Upper lobe of right lung (tissue), 1 donor: ENCODE data around the gene COMMD8. TPM values are rescaled to one million over a fixed set of nuclear protein-coding genes. Genes with fewer than 3 reads are reported as not detected.
A peak's percentile ranks its signal among the peaks of the same experiment; 100 is the strongest.

Experiments
- ATAC-seq: fragments of 200-7000 bp; cut with Tn5 transposase; one replicate; pipeline ENCODE4 v1.9.1; 2020; ENCODE audit warnings: mild to moderate bottlenecking, moderate library complexity
- DNase-seq: peaks from one replicate; pipeline ENCODE4 v3.0.0-alpha.2; 2020
- H3K27ac ChIP-seq: fragments of 200-600 bp; one replicate; pipeline ENCODE4 v1.8.0; 2022
- H3K27me3 ChIP-seq: fragments of 200-600 bp; one replicate; pipeline ENCODE4 v1.8.0; 2022; ENCODE audit warnings: mild to moderate bottlenecking
- H3K36me3 ChIP-seq: fragments of 200-600 bp; one replicate; pipeline ENCODE4 v1.8.0; 2022
- H3K4me1 ChIP-seq: fragments of 200-600 bp; one replicate; pipeline ENCODE4 v1.8.0; 2022
- H3K4me3 ChIP-seq: fragments of 200-600 bp; one replicate; pipeline ENCODE4 v1.8.0; 2022; ENCODE audit warnings: mild to moderate bottlenecking
- H3K9me3 ChIP-seq: fragments of 200-600 bp; one replicate; pipeline ENCODE4 v1.8.0; 2022
- CTCF ChIP-seq: fragments of 200-600 bp; IDR thresholded peaks from one replicate; pipeline ENCODE4 v1.8.0; 2022; ENCODE audit warnings: antibody characterized with exemption
- intact Hi-C: fragments of 100-400 bp; cut with DNase I; formaldehyde crosslinking; loops from one replicate; pipeline ENCODE4 v1.11.0; 2022
- total RNA-seq: library from RNA; stranded (reverse); fragmentation: NEBNext Ultra II Directional; extraction: Animal tissue kit (Norgen Biotek cat#: 25700); gene quantifications from one replicate; pipeline ENCODE4 v1.2.1, GENCODE V29; 2021
- donor health status: DM: no; HTN: yes; CAD: no; lungs with severe emphysema.

COMMD8 gene
- total RNA-seq, 1 donor from 2014 or later, result 14.2 TPM

DNA sequence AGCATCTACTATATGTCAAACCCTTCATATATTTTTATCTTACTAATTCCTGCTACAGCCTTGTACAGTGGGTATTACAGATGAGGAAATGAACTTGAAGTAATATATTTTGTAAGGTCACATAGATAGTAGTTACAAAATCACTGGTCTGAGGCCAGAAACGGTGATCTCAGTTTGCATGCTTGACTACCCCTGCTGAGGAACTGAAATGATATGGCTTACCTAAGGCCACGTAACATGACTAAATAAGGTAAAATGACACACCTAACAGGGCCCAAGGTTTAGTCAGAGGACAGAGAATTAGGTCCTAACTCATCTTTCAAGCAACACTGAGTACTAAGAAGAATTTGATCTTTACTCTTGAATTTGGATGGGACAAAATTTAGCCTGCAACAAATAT is 1.5 kb upstream of the COMMD8 start:
- intact Hi-C loops, result no loop called here
- no peak for DNase-seq
- Histone ChIP-seq H3K27me3 (no peaks in the 10 kb centered on the region), H3K4me3 (no peak overlapping the region), H3K4me1 (peaks cover 9% of the 10 kb centered on the region), H3K27ac (no peak overlapping the region), H3K9me3 (no peaks in the 10 kb centered on the region), H3K36me3 (peaks cover under 1% of the 10 kb centered on the region)
- no peak for TF ChIP-seq CTCF
- ATAC-seq, result no peak

- Histone ChIP-seq H3K4me1 (peaks cover 9% of the 10 kb centered on the region), H3K27ac (peak overlapping the region; percentile 86), H3K4me3 (peak overlapping the region; percentile 93), H3K36me3 (peaks cover 22% of the 10 kb centered on the region), H3K27me3 (no peaks in the 10 kb centered on the region), H3K9me3 (no peaks in the 10 kb centered on the region)
- no peak for DNase-seq
- no peak for TF ChIP-seq CTCF
- ATAC-seq, result no peak
- intact Hi-C loops, result no loop called here
Measured at GRCh38 chr4:47462799-47463234, 685 bp downstream of the COMMD8 start.

DNA sequence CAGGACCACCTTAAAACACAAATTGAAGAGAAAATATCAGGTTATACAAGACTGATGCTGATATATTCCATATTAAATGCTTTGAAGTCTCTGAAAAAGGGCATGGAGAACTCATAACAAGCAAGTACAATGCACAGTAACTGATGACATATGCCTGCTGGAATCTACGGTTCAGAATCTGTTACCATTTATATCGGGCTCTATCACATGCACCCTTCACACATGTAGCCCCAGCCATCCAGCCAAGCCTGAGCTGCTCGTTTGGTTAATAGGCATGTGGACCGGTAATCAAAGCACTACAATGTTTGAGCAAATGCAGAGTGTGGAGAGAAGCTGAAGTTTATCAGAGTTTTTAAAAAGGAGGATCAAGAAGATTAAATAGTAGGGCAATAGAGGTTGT is 11.8 kb downstream of the COMMD8 start:
- Histone ChIP-seq H3K36me3 (peaks cover 53% of the 10 kb centered on the region), H3K27ac (no peak overlapping the region), H3K27me3 (no peaks in the 10 kb centered on the region), H3K9me3 (no peaks in the 10 kb centered on the region), H3K4me1 (no peaks in the 10 kb centered on the region), H3K4me3 (no peak overlapping the region)
- intact Hi-C loops, result no loop called here
- no peak for DNase-seq
- no peak for TF ChIP-seq CTCF
- no peak for ATAC-seq

- no peaks in the 10 kb centered on the region for H3K27me3 ChIP-seq
- H3K36me3 ChIP-seq, result no peaks in the 10 kb centered on the region
- no peaks in the 10 kb centered on the region for H3K9me3 ChIP-seq
- TF ChIP-seq CTCF, result no peak
- DNase-seq (no peak), ATAC-seq (no peak)
- H3K27ac ChIP-seq, result no peak overlapping the region
- no peak overlapping the region for H3K4me3 ChIP-seq
- no peaks in the 10 kb centered on the region for H3K4me1 ChIP-seq
- intact Hi-C loops, result no loop called here
Measured at GRCh38 chr4:47444031-47444430, 19.5 kb downstream of the COMMD8 start.

- H3K27ac ChIP-seq, result no peak overlapping the region
- intact Hi-C loops, result no loop called here
- H3K36me3 ChIP-seq, result no peaks in the 10 kb centered on the region
- no peak for DNase-seq
- H3K4me3 ChIP-seq, result no peak overlapping the region
- no peaks in the 10 kb centered on the region for H3K27me3 ChIP-seq
- no peak for TF ChIP-seq CTCF
- ATAC-seq, result peak; percentile 77
- no peaks in the 10 kb centered on the region for H3K9me3 ChIP-seq
- H3K4me1 ChIP-seq, result no peaks in the 10 kb centered on the region
Measured at GRCh38 chr4:47442980-47443379, 20.5 kb downstream of the COMMD8 start.

DNA sequence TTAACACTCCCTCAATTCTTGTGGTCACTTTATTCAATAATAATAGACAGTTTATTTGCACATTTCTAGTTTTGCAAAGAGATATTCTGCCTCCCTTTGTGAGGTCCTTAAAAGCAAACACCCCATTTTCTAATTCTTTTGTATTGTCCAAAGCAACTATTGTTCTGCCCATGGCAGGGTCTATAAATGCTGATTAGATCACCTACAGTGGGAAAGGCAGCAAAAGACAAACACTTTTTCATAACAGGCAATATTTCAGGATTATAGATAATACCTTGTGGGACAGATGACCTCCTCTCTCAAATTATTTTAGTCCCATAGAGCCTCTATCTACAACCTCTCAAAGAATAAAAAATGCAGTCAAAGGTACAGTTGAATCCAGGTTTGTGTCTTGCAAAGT is 28.6 kb downstream of the COMMD8 start:
- TF ChIP-seq CTCF, result no peak
- no peaks in the 10 kb centered on the region for H3K4me1 ChIP-seq
- no peak overlapping the region for H3K27ac ChIP-seq
- no peaks in the 10 kb centered on the region for H3K36me3 ChIP-seq
- H3K27me3 ChIP-seq, result no peaks in the 10 kb centered on the region
- no peaks in the 10 kb centered on the region for H3K9me3 ChIP-seq
- intact Hi-C loops, result no loop called here
- ATAC-seq (no peak), DNase-seq (no peak)
- no peak overlapping the region for H3K4me3 ChIP-seq
